Measurements from ENCODE around the gene ACSL1. TPM values are rescaled to one million over a fixed set of nuclear protein-coding genes. Genes with fewer than 3 reads are reported as not detected.

Gene ACSL1
- total RNA-seq, 2 experiments from 2014 or later, result 12.4 to 12.5 TPM

DNA sequence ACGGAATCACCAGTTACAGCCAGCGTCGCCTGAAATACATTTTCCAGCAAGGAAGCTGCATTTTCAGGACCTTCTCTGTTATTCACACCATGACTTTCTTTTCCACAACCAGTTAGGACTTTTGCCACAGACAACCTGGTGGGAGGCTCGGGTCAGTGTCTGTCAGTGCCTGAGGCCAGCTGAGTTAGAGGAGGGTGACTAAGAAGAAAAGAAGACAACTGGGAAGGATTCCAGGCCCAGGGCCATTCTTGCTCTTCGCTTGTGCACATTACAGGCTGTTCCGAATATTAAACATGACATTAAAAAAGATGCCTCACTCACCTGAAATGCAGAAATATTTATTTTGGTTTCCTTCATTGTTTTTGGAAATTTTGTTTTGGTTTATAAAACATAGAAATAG is 70.5 kb downstream of the ACSL1 start:
- TF ChIP-seq CTCF (IDR thresholded peaks at IDR 0.05), result no peak
- Mint-ChIP-seq H3K4me1 (ENCODE audit: low read depth) (peaks cover 3% of the 10 kb centered on the region), H3K9me3 (no peaks in the 10 kb centered on the region), H3K4me3 (no peak overlapping the region), H3K27me3 (no peaks in the 10 kb centered on the region), H3K27ac (no peak overlapping the region), H3K36me3 (ENCODE audit: low read depth) (peaks cover 55% of the 10 kb centered on the region)
- H3K4me3 ChIP-seq (ENCODE audit: low read length), result no peak overlapping the region
- no peak for DNase-seq
- no peaks in the 10 kb centered on the region for H3K9me3 ChIP-seq (ENCODE audit: control insufficient read depth in 1 of 2, insufficient read depth in 1 of 2, low read length in 2 of 2)
- POLR2A ChIA-PET, result no interaction called here
- no peaks in the 10 kb centered on the region for H3K4me1 ChIP-seq (ENCODE audit: insufficient read depth, low read length)
- peaks cover 21% of the 10 kb centered on the region for H3K36me3 ChIP-seq (ENCODE audit: insufficient read depth, low read length)
- ATAC-seq (ENCODE audit: poor library complexity), result no peak
- H3K27me3 ChIP-seq (ENCODE audit: control insufficient read depth in 1 of 2, insufficient read depth in 2 of 2, low read length in 2 of 2), result no peaks in the 10 kb centered on the region
- intact Hi-C loops (cut with DNase I, micrococcal nuclease), result no loop called here
- CTCF ChIA-PET, result no interaction called here
- H3K27ac ChIP-seq (ENCODE audit: low read depth in 1 of 2, low read length in 2 of 2), result no peak overlapping the region

DNA sequence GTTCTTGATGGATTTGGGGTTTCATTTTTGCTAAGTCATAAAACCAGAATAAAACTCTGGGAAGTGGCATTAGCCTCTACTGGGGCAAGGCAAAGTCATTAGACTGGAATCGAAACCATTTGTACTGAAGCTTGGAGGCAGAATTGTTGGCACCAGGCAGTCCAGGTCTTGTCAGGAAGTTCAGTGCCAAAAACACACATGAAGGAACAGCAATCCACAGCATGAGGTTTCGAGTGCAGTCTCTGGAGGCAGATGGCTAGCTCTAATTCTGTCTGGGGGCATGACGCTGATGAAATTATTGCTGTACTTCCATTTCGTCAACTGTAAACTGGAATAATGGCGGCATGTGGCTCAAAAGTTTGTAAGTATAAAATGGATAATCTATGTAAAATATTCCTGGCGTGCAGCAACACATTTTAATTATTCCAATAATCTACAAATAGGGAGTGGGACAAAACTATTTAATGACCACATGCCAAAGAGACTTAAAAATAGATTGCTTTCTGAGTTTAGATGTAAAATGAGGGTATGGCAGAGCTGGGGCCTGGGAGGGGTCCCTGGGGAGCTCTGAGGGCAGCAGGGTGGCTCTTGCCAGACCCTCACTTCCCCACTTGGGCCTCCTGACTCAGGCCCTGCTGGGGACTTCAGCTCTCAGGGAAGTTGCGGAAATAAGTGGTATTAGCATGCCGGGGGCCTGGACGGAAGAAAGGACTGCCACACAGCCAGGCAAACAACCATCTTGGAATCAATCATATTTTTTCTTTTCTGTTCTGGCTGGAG is 73.1 kb downstream of the ACSL1 start:
- CTCF ChIA-PET, result interaction anchor here (0.6 kb wide), 1 partner anchor 93 kb away, joined by 3 read pairs; no protein-coding TSS in a partner anchor
- no peak for ATAC-seq (ENCODE audit: poor library complexity)
- intact Hi-C loops (cut with DNase I, micrococcal nuclease), result no loop called here

GRCh38 chr4:184751585-184751956 is 74.2 kb downstream of the ACSL1 start:
- Mint-ChIP-seq H3K4me3 (no peak overlapping the region), H3K9me3 (no peaks in the 10 kb centered on the region), H3K27me3 (no peaks in the 10 kb centered on the region), H3K4me1 (ENCODE audit: low read depth) (peaks cover 8% of the 10 kb centered on the region), H3K36me3 (ENCODE audit: low read depth) (peaks cover 30% of the 10 kb centered on the region), H3K27ac (no peak overlapping the region)
- H3K36me3 ChIP-seq (ENCODE audit: insufficient read depth, low read length), result peaks cover 7% of the 10 kb centered on the region
- no peak for ATAC-seq (ENCODE audit: poor library complexity)
- H3K27me3 ChIP-seq (ENCODE audit: control insufficient read depth in 1 of 2, insufficient read depth in 2 of 2, low read length in 2 of 2), result no peaks in the 10 kb centered on the region
- peaks cover 4% of the 10 kb centered on the region for H3K4me1 ChIP-seq (ENCODE audit: insufficient read depth, low read length)
- no peak for DNase-seq
- no peaks in the 10 kb centered on the region for H3K9me3 ChIP-seq (ENCODE audit: control insufficient read depth in 1 of 2, insufficient read depth in 1 of 2, low read length in 2 of 2)
- TF ChIP-seq CTCF (IDR thresholded peaks at IDR 0.05), result no peak
- no peak overlapping the region for H3K4me3 ChIP-seq (ENCODE audit: low read length)
- POLR2A ChIA-PET, result no interaction called here
- intact Hi-C loops (cut with DNase I, micrococcal nuclease), result no loop called here
- H3K27ac ChIP-seq (ENCODE audit: low read depth in 1 of 2, low read length in 2 of 2), result no peak overlapping the region
- CTCF ChIA-PET, result no interaction called here

More for the DNA sequence above, 73.1 kb downstream of the ACSL1 start:
- no peaks in the 10 kb centered on the region for H3K9me3 ChIP-seq (ENCODE audit: control insufficient read depth in 1 of 2, insufficient read depth in 1 of 2, low read length in 2 of 2)
- Mint-ChIP-seq H3K36me3 (ENCODE audit: low read depth) (peaks cover 41% of the 10 kb centered on the region), H3K27ac (no peak overlapping the region), H3K9me3 (no peaks in the 10 kb centered on the region), H3K4me3 (no peak overlapping the region), H3K27me3 (no peaks in the 10 kb centered on the region), H3K4me1 (ENCODE audit: low read depth) (no peaks in the 10 kb centered on the region)
- H3K4me1 ChIP-seq (ENCODE audit: insufficient read depth, low read length), result no peaks in the 10 kb centered on the region
- POLR2A ChIA-PET, result interaction anchor here (0.6 kb wide), 1 partner anchor 1439 kb away, joined by 3 read pairs; no protein-coding TSS in a partner anchor
- H3K27me3 ChIP-seq (ENCODE audit: control insufficient read depth in 1 of 2, insufficient read depth in 2 of 2, low read length in 2 of 2), result no peaks in the 10 kb centered on the region
- DNase-seq, result no peak
- H3K27ac ChIP-seq (ENCODE audit: low read depth in 1 of 2, low read length in 2 of 2), result no peak overlapping the region
- TF ChIP-seq CTCF (IDR thresholded peaks at IDR 0.05), result no peak
- H3K4me3 ChIP-seq (ENCODE audit: low read length), result no peak overlapping the region
- peaks cover 18% of the 10 kb centered on the region for H3K36me3 ChIP-seq (ENCODE audit: insufficient read depth, low read length)
